Endothelial cell of umbilical vein (primary cell): ENCODE data around the gene CNBD2.
A peak's percentile ranks its signal among the peaks of the same experiment; 100 is the strongest.
"Not testable (repeated sequence)": the region's sequence is repeated elsewhere in the genome, so short reads cannot be mapped to it uniquely, and the experiment has no call there.

Experiments
- EZH2 ChIP-seq: IDR thresholded peaks from 2 replicates; pipeline ENCODE4 v1.6.1; 2012; ENCODE audit warnings: borderline replicate concordance, low read depth, mild to moderate bottlenecking, moderate library complexity, low read length, inconsistent platforms; ENCODE audit not compliant: severe bottlenecking
- FOS ChIP-seq: IDR thresholded peaks from 2 replicates; pipeline ENCODE4 v1.6.1; 2011; ENCODE audit warnings: mild to moderate bottlenecking, low read length, moderate library complexity, borderline replicate concordance; ENCODE audit not compliant: insufficient read depth
- POLR2A ChIP-seq: IDR thresholded peaks from 2 replicates; pipeline ENCODE4 v1.6.1; 2012; ENCODE audit warnings: low read depth, mild to moderate bottlenecking, control low read depth, low read length
- POLR2AphosphoS5 ChIP-seq: IDR thresholded peaks from 2 replicates; pipeline ENCODE4 v1.6.1; 2012; ENCODE audit warnings: low read depth, mild to moderate bottlenecking, control low read depth, low read length, moderate library complexity; ENCODE audit not compliant: insufficient read depth
- TF ChIP-seq, protein P1 (sequence below), 2 donors: IDR thresholded peaks; 1 replicate in 1 of 2; 2 replicates in 1 of 2; pipeline ENCODE4 v1.5.1; 2011; ENCODE audit warnings: low read length in 2 of 2, mild to moderate bottlenecking in 2 of 2, moderate library complexity in 2 of 2, control low read depth in 1 of 2, inconsistent platforms in 1 of 2, low read depth in 1 of 2; ENCODE audit not compliant: insufficient read depth in 1 of 2; ENCODE audit errors: extremely low read depth in 1 of 2
- TF ChIP-seq, protein P2 (sequence below): IDR thresholded peaks from 2 replicates; pipeline ENCODE4 v1.6.1; 2011; ENCODE audit not compliant: insufficient read depth, insufficient read length

DNA sequence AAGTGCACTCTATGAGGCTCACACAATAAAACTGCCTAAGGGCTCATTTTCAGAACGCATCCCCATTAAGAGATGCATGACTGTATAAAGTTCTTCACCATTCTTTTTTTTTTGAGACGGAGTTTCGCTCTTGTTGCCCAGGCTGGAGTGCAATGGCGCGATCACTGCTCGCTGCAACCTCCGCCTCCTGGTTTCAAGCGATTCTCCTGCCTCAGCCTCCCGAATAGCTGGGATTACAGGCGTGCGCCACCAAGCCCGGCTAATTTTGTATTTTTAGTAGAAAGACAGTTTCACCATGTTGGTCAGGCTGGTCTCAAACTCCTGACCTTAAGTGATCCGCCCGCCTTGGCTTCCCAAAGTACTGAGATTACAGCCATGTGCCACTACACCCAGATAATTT is 16.3 kb upstream of the CNBD2 start:
- TF ChIP-seq, protein P1, sequence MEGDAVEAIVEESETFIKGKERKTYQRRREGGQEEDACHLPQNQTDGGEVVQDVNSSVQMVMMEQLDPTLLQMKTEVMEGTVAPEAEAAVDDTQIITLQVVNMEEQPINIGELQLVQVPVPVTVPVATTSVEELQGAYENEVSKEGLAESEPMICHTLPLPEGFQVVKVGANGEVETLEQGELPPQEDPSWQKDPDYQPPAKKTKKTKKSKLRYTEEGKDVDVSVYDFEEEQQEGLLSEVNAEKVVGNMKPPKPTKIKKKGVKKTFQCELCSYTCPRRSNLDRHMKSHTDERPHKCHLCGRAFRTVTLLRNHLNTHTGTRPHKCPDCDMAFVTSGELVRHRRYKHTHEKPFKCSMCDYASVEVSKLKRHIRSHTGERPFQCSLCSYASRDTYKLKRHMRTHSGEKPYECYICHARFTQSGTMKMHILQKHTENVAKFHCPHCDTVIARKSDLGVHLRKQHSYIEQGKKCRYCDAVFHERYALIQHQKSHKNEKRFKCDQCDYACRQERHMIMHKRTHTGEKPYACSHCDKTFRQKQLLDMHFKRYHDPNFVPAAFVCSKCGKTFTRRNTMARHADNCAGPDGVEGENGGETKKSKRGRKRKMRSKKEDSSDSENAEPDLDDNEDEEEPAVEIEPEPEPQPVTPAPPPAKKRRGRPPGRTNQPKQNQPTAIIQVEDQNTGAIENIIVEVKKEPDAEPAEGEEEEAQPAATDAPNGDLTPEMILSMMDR (IDR thresholded peaks at IDR 0.05; ENCODE audit: extremely low read depth in 1 of 2, insufficient read depth in 1 of 2, low read depth in 1 of 2, low read length in 2 of 2): not testable (repeated sequence)
- TF ChIP-seq, protein P2, sequence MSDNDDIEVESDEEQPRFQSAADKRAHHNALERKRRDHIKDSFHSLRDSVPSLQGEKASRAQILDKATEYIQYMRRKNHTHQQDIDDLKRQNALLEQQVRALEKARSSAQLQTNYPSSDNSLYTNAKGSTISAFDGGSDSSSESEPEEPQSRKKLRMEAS: not testable (repeated sequence)
- not testable (repeated sequence) for TF ChIP-seq EZH2, POLR2A, FOS
- peak; percentile 11 for TF ChIP-seq POLR2AphosphoS5
